CMK (cell line): ENCODE measurements around the gene SALL1.

Source experiments
- DNase-seq: peaks from one replicate; pipeline ENCODE4 v3.0.0-alpha.2; 2010; ENCODE audit warnings: low read depth

The SALL1 gene

GRCh38 chr16:51141106-51141505 lies 10.0 kb downstream of the SALL1 start:
- no peak for DNase-seq

- DNase-seq, result no peak
Measured at GRCh38 chr16:51140112-51140511, 11.0 kb downstream of the SALL1 start.

GRCh38 chr16:51139568-51139967 lies 11.5 kb downstream of the SALL1 start:
- DNase-seq, result no peak

DNA sequence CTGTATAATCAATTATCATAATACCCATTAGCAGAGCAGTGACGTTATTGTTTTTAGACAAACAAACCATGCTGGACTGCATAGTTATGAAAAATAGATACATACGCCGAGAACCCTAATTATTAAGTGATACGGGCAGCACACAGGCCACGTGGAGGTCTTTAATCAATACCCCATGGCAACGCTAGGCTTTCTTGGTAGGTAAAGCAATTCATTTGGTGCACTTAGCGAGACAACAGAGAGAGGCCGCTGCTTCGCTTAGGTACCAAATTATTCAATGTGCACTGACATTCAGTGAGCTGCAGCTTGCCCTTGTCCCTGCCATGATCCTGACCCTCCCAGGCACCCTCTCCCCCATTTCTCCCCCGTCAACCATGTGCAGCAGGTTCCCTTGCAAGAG lies 12.9 kb downstream of the SALL1 start:
- DNase-seq, result no peak

DNA sequence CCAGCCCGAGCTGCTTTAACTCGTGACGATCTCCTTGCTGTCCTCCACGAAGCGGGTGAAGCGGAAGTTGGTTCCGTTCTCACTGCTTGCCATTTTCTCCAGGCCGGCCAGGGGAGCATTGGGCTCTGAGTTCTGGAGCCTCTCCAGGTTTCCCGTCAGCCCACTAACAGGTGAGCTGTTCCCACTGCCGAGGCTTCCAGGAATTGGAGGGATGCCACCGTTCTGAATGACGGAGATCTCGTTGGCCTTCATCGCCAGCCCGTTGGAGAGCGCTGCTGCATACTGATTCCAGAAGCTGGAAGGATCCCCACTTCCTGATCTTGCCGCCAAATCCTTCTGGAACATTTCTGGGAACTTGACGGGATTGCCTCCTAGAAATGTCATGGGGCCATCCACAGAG lies 14.0 kb downstream of the SALL1 start:
- DNase-seq, result no peak

DNA sequence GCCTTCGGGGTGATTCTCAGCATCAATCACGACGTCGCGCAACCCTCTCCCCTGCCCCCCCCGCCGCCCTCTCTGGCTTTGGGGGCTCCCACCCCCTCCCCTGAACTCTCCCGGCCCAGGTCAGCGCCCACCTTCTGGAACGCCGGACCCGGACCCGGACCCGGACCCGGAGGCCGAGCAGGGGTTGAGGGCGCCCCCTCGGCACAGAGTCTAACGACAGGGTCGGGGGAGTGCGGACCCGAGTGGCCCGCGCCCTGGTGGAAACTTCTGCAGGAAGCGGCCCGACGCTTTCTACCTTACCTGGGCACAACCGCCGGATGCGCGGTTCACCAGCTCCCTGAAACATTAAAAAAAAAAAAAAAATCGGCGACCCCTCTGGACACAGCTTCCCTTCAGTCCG lies 16.2 kb downstream of the SALL1 start:
- DNase-seq, result no peak

DNA sequence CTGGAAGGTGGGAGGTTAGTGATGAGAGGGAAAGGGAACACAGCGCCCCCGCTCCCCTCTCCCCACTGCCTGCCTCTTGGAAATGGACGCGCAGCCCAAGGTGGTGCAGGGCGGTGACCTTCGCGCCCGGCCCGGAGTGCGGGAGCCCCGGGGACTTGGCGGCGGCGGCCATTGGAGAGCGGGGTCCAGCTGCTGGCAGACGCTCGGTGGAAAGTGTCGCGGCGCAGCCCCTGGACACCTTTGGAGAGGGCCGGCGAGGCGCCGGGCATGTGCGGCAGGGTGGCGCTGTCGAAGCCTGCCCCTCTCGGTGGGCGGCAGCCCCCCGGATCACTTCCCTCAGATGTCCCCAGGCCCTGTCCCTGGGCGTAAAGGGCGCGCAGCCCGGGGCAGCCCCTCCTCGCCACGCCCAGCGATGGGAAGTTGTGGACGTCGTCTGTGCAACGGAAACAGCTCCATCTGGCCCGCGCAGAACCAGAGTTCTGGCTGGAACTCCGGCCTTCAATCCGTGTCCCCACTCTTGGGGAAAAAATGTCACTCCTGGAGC lies 16.7 kb downstream of the SALL1 start:
- DNase-seq, result no peak

DNA sequence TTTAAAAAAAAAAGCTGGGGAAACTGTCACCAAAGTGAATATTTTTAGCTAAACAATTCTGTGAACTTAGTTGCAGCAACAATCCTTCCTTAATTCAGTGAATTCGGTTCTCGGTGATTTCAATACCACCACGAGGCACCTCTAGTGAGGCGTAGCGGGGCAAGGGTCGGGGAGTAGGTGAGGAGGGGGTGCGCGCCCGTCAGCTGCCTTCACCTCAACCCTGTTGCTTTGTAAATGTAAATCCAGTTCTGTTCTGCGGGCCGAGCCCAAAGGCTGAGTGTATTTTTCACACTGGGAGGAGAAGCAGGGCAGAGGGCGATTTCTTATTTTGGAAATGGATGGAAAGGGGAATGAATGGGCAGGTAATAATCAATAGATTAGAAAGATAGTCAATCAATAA lies 17.4 kb downstream of the SALL1 start:
- DNase-seq, result no peak

- no peak for DNase-seq
Measured at GRCh38 chr16:51133183-51133582, 17.9 kb downstream of the SALL1 start.

- no peak for DNase-seq
Measured at GRCh38 chr16:51132490-51133115, 18.5 kb downstream of the SALL1 start.

GRCh38 chr16:51131619-51132018 lies 19.5 kb downstream of the SALL1 start:
- no peak for DNase-seq

- DNase-seq, result no peak
Measured at GRCh38 chr16:51129105-51129504, 22.0 kb downstream of the SALL1 start.

- DNase-seq, result no peak
Measured at GRCh38 chr16:51125992-51126391, 25.1 kb downstream of the SALL1 start.

DNA sequence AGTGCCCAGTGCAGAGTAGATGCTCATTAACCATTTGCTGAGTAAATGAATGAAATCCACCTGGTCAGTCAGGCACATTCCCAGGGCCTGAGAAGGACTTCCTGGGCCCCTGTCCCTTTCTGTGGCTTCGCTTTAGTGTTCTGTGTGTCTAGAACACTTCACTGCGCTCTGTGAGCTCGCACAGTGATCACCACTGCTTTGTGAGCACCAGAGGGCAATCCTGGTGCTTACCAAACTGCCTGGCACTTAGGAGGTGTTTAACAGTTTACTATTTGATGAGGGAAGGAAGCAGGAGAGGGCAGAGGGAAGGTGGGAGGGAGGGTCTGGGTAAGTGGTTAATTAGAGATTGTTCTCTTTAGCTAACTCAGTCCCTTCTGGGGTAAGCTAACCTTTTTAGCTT lies 26.2 kb downstream of the SALL1 start:
- DNase-seq, result no peak

DNA sequence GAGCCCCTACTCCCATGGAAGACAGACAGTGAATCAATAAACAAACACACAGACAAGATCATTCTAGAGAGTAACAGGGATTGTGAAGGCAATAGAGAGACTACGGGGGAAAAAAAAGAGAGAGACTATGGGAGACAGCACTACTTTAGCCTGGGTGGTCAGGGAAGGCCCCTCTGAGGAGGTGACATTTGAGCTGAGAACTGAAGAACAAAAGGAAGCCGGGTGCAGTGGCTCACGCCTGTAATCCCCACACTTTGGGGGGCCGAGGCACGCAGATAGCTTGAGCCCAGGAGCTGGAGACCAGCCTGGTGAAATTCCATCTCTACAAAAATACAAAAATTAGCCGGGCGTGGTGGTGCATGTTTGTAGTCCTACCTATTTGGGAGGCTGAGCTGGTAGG lies 29.2 kb downstream of the SALL1 start:
- no peak for DNase-seq

DNA sequence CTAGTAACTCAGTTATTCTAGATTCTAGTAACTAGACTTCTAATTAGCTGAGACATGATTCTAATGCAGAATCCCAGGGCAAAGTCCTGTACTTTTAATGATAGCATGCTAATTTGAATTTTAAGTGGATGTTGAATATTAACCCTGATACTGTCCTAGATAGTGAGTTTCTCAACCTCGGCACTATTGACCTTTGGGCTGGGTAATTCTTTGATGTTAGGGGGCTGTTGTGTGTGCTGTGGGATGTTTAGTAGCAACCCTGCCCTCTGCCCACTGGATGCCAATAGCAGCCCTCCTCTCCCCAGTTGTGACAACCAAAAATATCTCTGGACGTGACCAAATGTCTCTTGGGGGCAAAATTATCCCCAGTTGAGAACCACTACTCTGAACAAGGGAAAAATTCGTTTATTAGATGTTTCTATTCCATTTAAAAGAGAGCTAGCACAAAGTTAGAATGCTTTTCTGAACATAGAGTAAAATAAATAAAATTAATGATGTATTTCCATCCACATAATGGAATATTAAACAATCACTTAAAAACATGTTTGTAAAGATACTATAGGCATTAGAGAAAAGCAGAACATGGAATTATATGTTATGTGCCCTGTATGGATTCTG lies 30.2 kb downstream of the SALL1 start:
- DNase-seq, result no peak

DNA sequence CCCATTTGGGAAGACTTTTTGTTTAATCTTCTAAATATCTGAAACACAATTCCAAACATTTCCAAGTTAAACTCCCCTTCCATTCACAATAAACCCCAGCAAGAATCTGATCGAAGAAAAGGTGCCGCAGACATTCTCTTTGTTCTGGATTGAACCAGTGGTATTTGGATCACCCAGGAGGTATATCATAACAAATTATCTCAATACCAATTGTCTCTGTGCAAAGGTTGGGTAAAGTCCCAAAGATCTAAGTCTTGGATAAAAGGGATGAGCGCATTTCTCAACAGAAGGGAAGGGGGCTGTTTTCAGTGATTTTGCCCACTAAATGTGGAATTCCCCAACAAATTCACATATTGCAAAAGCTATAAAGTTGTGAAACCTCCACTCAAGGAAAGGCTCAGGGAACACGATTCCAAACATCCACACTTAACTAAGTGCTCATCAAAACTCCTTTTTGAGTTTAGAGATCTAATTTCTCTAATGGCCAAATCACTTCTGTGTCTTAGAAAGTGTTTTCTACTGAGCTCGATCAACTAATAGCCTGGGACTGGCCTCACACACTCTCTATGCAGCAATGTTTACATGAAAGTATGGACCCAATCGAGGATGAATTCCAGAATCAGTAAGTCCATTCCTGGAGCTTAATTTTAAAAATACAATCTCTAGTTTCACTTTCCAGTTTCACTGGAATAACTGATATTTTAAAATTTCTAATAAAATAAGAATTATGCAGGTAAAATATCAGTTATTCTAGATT lies 30.9 kb downstream of the SALL1 start:
- no peak for DNase-seq

GRCh38 chr16:51119556-51119955 lies 31.5 kb downstream of the SALL1 start:
- DNase-seq, result no peak

DNA sequence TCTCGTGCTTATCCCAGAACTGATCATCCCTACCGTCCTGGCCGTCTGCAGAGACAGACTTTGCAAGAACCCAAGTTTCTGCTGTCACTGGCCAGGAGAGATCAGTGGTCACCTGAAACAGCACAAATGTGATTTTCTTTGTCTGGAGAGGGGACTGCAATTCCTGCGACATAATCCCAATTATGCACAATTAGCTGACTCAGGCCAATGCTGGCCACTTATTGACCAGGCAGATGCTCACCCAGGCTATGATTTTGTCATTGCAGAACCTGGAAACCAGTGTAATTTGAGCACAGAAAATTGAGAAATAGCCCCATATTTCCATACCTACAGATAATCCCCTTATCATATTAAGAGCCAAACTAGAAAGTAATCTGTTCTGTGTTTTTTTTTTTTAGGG lies 34.7 kb downstream of the SALL1 start:
- DNase-seq, result no peak

GRCh38 chr16:51114382-51114781 lies 36.7 kb downstream of the SALL1 start:
- no peak for DNase-seq

- DNase-seq, result no peak
Measured at GRCh38 chr16:51113236-51114125, 37.6 kb downstream of the SALL1 start.

GRCh38 chr16:51112323-51112722 lies 38.7 kb downstream of the SALL1 start:
- DNase-seq, result no peak
